ENCODE results near the gene USP46. TPM values are rescaled to one million over a fixed set of nuclear protein-coding genes. Genes with fewer than 3 reads are reported as not detected.

USP46 gene
- total and polyA plus RNA-seq, 2 experiments from 2014 or later, result 17.8 to 34.0 TPM

DNA sequence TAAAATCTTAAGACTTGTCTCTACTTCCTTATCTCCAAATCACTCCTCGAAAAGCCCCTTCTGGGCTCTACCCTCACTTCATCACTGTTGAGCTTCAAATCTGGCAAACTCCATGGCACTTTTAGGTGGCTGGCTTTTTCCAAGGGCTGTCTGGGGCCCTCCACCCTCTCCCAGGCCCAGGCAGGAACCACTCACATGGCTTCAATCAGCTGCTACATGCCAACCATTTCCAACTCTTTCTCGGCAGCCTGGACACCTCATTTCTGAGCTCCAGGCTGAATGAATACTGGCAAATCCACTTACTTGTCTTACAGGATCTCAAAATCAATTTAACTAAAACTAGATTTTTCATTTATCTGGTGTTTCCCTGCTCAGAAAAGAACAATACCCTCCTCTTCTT is 22.0 kb downstream of the USP46 start:
- no peak overlapping the region for H3K4me2 ChIP-seq
- TF ChIP-seq EZH2 (IDR thresholded peaks at IDR 0.05; ENCODE audit: borderline replicate concordance) (no peak), EZH2phosphoT487 (IDR thresholded peaks at IDR 0.05; ENCODE audit: low read depth, severe bottlenecking, unreplicated experiment) (no peak)
- TF ChIP-seq, protein P1, sequence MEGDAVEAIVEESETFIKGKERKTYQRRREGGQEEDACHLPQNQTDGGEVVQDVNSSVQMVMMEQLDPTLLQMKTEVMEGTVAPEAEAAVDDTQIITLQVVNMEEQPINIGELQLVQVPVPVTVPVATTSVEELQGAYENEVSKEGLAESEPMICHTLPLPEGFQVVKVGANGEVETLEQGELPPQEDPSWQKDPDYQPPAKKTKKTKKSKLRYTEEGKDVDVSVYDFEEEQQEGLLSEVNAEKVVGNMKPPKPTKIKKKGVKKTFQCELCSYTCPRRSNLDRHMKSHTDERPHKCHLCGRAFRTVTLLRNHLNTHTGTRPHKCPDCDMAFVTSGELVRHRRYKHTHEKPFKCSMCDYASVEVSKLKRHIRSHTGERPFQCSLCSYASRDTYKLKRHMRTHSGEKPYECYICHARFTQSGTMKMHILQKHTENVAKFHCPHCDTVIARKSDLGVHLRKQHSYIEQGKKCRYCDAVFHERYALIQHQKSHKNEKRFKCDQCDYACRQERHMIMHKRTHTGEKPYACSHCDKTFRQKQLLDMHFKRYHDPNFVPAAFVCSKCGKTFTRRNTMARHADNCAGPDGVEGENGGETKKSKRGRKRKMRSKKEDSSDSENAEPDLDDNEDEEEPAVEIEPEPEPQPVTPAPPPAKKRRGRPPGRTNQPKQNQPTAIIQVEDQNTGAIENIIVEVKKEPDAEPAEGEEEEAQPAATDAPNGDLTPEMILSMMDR (IDR thresholded peaks at IDR 0.05; ENCODE audit: poor library complexity), result no peak
- no peak overlapping the region for H2AFZ ChIP-seq
- no peaks in the 10 kb centered on the region for H3K9me3 ChIP-seq (ENCODE audit: low read depth)
- H3K4me3 ChIP-seq, result no peak overlapping the region
- no peak overlapping the region for H3K27ac ChIP-seq
- DNase-seq (ENCODE audit: low spot score), result no peak
- H3K79me2 ChIP-seq, result peaks cover 93% of the 10 kb centered on the region
- no peaks in the 10 kb centered on the region for H3K9me2 ChIP-seq (replicated peaks; ENCODE audit: insufficient read depth)
- no peaks in the 10 kb centered on the region for H3K27me3 ChIP-seq
- H4K20me1 ChIP-seq (ENCODE audit: insufficient read depth, poor library complexity, severe bottlenecking), result peaks cover 21% of the 10 kb centered on the region
- H3K4me1 ChIP-seq (ENCODE audit: insufficient read depth), result peaks cover 14% of the 10 kb centered on the region
- WGBS (ENCODE audit: low lambda C conversion rate, missing lambda C conversion rate), result 70% methylated on average over 2 of the region's 2 CpGs
- H3K36me3 ChIP-seq (replicated peaks; ENCODE audit: insufficient read depth, low read depth), result no peaks in the 10 kb centered on the region

DNA sequence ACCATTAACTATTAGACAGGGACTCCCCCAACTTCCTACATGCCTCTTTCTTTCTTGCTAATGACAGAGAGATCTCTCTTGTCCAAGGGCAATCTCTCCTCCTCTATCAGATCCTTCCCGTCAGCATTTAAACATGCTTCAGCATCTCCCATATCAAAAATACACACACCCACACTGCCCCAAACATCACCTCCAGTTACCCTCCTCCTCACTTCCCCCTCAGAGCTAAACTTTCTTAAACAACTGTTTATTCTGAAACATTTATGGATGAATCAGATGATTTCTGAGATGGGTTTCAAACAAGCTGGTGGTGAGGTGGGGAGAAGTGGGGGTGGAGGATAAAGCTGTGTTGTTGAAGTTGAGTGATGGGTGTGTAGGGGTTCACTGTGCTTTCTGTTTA is 23.5 kb downstream of the USP46 start:
- Histone ChIP-seq H3K27ac (no peak overlapping the region), H2AFZ (no peak overlapping the region), H3K27me3 (no peaks in the 10 kb centered on the region), H4K20me1 (ENCODE audit: insufficient read depth, poor library complexity, severe bottlenecking) (peaks cover 20% of the 10 kb centered on the region), H3K9me2 (replicated peaks; ENCODE audit: insufficient read depth) (no peaks in the 10 kb centered on the region), H3K36me3 (replicated peaks; ENCODE audit: insufficient read depth, low read depth) (no peaks in the 10 kb centered on the region), H3K4me1 (ENCODE audit: insufficient read depth) (peaks cover 2% of the 10 kb centered on the region), H3K9me3 (ENCODE audit: low read depth) (no peaks in the 10 kb centered on the region), H3K4me2 (no peak overlapping the region), H3K79me2 (peaks cover 99% of the 10 kb centered on the region), H3K4me3 (no peak overlapping the region)
- WGBS (ENCODE audit: low lambda C conversion rate, missing lambda C conversion rate), result 88% methylated on average over 1 of the region's 1 CpG
- TF ChIP-seq, protein P1 (IDR thresholded peaks at IDR 0.05; ENCODE audit: poor library complexity), result no peak
- TF ChIP-seq EZH2phosphoT487 (IDR thresholded peaks at IDR 0.05; ENCODE audit: low read depth, severe bottlenecking, unreplicated experiment) (no peak), EZH2 (IDR thresholded peaks at IDR 0.05; ENCODE audit: borderline replicate concordance) (no peak)
- no peak for DNase-seq (ENCODE audit: low spot score)

DNA sequence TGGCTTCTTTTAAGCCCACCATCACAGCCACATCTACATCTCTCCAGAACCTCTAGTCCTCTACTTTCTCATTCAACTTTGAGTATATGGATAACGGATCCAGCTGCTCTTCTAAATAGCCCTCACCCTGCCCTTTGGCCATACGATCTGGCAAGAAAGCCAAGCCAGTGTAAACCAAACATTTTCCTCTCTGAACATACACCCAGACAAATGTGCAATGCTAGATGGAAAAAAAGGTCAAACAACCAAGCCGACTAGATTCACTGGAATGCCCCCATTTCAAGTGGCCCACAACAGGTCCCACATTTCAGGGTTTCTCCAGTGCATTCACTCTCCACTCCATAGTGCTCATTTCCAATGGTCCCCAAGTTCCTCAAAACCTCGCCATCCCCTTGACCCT is 24.0 kb downstream of the USP46 start:
- H3K36me3 ChIP-seq (replicated peaks; ENCODE audit: insufficient read depth, low read depth), result no peaks in the 10 kb centered on the region
- H3K4me2 ChIP-seq, result no peak overlapping the region
- no peaks in the 10 kb centered on the region for H3K9me2 ChIP-seq (replicated peaks; ENCODE audit: insufficient read depth)
- H2AFZ ChIP-seq, result no peak overlapping the region
- H3K27ac ChIP-seq, result no peak overlapping the region
- peaks cover 16% of the 10 kb centered on the region for H4K20me1 ChIP-seq (ENCODE audit: insufficient read depth, poor library complexity, severe bottlenecking)
- H3K27me3 ChIP-seq, result no peaks in the 10 kb centered on the region
- H3K79me2 ChIP-seq, result peaks cover 99% of the 10 kb centered on the region
- no peaks in the 10 kb centered on the region for H3K9me3 ChIP-seq (ENCODE audit: low read depth)
- no peak for DNase-seq (ENCODE audit: low spot score)
- TF ChIP-seq EZH2 (IDR thresholded peaks at IDR 0.05; ENCODE audit: borderline replicate concordance) (no peak), EZH2phosphoT487 (IDR thresholded peaks at IDR 0.05; ENCODE audit: low read depth, severe bottlenecking, unreplicated experiment) (no peak)
- 88% methylated on average over 4 of the region's 4 CpGs for WGBS (ENCODE audit: low lambda C conversion rate, missing lambda C conversion rate)
- H3K4me1 ChIP-seq (ENCODE audit: insufficient read depth), result no peaks in the 10 kb centered on the region
- no peak overlapping the region for H3K4me3 ChIP-seq

DNA sequence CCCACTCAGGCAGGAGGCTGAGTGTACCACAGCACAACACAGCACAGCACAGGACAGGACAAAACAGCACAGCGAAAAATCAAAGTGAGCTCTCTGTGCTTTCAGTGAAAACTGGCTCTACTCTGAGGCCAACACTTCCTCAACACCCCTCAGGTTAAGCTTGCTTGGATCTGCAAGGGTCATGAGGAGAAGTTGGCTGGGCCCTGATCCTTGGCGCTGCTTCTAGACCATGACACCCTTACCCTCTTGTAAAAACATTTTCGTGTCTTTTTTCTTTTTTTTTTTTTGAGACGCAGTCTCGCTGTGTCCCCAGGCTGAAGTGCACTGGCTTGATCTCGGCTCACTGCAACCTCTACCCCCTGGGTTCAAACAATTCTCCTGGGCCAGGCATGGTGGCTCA is 25.3 kb downstream of the USP46 start:
- Histone ChIP-seq H3K27me3 (no peaks in the 10 kb centered on the region), H2AFZ (no peak overlapping the region), H4K20me1 (ENCODE audit: insufficient read depth, poor library complexity, severe bottlenecking) (peaks cover 13% of the 10 kb centered on the region), H3K27ac (no peak overlapping the region), H3K9me2 (replicated peaks; ENCODE audit: insufficient read depth) (no peaks in the 10 kb centered on the region), H3K9me3 (ENCODE audit: low read depth) (no peaks in the 10 kb centered on the region), H3K36me3 (replicated peaks; ENCODE audit: insufficient read depth, low read depth) (no peaks in the 10 kb centered on the region), H3K4me2 (no peak overlapping the region), H3K79me2 (peaks cover 97% of the 10 kb centered on the region), H3K4me3 (no peak overlapping the region), H3K4me1 (ENCODE audit: insufficient read depth) (no peaks in the 10 kb centered on the region)
- no peak for DNase-seq (ENCODE audit: low spot score)
- no peak for TF ChIP-seq EZH2phosphoT487 (IDR thresholded peaks at IDR 0.05; ENCODE audit: low read depth, severe bottlenecking, unreplicated experiment)
- no peak for TF ChIP-seq EZH2 (IDR thresholded peaks at IDR 0.05; ENCODE audit: borderline replicate concordance)
- TF ChIP-seq, protein P1 (IDR thresholded peaks at IDR 0.05; ENCODE audit: poor library complexity), result no peak
- WGBS (ENCODE audit: low lambda C conversion rate, missing lambda C conversion rate), result 93% methylated on average over 6 of the region's 6 CpGs

All from hepatocyte (in vitro differentiated cells).